Erythroblast (primary cell): ENCODE data around the gene RAB40C.

Source experiments
- GATA1 ChIP-seq: IDR thresholded peaks from 2 replicates; pipeline ENCODE4 v1.6.1; 2011; ENCODE audit warnings: low read depth, mild to moderate bottlenecking, control low read depth, low read length, moderate library complexity
- POLR2A ChIP-seq: IDR thresholded peaks from 2 replicates; pipeline ENCODE4 v1.6.1; 2011; ENCODE audit warnings: mild to moderate bottlenecking, low read length

DNA sequence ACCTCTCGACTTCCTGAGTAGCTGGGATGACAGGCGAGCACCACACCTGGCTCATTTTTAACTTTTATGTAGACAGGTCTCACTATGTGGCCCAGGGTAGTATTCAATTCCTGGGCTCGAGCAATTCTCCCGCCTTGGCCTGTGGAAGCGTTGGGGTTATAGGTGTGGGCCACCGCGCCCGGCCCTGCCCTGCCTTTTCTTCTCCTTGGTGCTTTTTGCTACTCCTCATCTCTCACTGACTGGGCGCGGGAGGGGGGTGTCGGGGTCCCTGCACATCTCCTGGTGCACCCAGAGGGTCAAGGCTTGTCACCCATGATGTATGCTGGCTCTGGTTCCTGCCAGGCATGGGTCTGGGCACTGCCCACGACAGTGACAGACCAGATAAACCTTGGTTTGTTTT, 54.7 kb downstream of the RAB40C start:
- TF ChIP-seq POLR2A (no peak), GATA1 (no peak)
